HG03196 (cell line): ENCODE results near the gene GTPBP6.
"Not testable (repeated sequence)": the region's sequence is repeated elsewhere in the genome, so short reads cannot be mapped to it uniquely, and the experiment has no call there.

Experiments used
- ATAC-seq: cut with Tn5 transposase; IDR thresholded peaks from one replicate; pipeline ENCODE4 v1.9.1; 2021; ENCODE audit not compliant: unreplicated experiment

Gene GTPBP6

DNA sequence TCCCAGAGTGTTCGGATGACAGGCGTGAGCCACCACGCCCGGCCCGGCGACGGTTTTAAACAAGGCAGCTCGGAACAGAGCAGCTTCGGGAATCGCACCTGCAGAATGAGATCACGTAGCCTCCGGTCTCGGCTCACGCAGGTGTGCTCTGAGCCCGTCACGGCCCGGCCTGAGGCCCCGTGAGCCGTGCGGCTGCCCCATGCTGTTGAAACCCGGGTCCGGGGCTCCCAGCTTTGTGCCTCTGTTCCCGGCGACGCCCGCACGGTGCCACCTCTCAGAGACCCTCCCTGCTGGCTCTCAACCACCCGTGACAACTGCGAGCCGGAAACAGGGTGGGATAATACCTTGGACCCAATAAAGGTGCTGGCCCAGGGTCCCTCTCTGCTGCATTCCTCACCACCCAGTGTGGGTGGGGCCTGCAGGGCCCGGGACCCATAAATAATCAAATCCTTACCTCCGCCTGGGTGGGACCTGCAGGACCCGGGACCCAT is 50.8 kb downstream of the GTPBP6 start:
- no peak for ATAC-seq

DNA sequence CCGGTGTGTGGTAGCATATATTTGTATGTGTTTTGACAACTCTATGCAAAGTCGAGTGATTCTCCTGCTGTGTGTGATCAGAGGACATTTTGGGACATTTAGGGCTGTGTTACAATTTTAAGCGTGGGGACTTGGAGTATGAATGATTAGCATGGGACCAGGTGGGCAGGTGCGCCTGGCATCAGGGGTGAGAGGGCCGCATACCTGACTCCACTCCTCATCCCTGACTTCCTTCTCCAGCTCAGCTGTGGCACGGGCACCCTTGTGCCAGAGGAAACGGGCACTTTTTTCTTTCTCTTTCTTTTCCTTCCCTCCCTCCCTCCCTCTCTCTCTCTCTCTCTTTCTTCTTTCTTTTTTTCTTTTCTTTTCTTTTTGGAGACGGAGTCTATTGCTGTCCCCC is 53.1 kb downstream of the GTPBP6 start:
- ATAC-seq = no peak

DNA sequence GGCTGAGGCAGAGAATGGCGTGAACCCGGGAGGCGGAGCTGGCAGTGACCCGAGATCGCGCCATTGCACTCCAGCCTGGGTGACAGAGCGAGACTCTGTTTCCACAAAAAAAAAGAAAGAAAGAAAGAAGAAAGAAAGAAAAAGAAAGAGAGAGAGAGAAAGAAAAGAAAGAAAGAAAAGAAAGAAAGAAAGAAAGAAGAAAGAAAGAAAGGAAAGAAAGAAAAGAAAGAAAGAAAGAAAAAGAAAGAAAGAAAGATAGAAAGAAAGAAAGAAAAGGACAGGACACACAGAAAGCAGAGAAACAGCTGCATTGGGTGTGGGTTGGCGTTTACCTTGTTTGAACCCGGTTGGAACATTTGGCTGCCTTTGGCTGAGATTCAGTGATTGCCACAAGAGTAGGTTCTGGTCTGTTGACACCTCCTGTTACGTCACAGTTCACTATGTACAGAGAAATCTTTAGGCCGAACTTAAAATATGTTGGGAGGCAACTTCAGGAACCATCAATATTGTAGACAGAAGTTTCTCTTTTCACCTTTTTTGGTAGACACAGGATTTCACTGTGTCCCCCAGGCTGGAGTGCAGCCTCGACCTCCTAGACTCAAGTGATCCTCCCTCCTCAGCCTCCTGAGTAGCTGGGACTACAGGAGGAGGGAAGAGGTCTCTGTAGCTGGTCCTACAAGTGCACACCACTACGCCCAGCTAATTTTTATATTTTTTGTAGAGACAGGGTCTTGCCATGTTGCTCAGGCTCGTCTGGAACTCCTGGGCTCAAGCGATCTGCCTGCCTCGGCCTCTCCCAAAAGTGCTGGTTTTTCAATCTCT is 53.8 kb downstream of the GTPBP6 start:
- ATAC-seq = no peak

DNA sequence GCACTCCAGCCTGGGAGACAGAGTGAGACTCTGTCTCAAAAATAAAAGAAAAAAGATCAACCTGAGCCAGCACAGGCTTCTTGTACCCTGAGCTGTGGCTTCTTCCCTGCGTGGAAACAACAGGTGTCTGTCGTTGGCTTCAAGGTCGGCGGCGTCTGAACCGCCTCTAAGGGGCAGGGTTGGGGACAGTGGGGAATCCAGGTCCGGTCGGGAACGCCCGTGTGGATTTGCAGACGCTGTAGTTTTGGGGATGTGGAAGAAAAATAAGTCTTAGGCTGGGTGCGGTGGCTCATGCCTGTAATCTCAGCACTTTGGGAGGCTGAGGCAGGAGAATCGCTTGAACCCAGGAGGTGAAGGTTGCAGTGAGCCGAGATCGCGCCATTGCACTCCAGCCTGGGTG is 54.6 kb downstream of the GTPBP6 start:
- not testable (repeated sequence) for ATAC-seq

DNA sequence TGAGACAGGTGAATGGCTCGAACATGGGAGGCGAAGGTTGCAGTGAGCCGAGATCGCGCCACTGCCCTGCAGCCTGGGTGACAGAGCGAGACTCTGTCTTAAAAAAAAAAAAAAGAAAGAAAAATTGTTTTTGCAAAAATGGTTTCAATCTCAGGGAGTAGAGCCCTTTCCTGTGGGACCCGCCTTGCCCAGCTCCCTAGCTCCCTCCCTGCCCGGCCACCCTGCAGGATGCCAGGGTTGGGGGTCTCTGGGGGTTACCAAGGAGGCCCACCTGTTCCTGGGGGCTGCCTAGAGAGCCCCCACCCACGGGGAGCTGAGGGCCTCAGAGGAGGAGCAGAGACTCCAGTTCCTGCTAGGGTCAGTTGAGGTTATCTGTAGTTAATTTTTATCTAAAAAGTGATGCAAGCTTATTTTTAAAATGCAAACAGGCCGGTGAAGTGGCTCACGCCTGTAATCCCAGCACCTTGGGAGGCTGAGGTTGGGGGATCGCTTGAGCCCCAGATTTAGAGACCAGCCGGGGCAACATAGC is 56.2 kb downstream of the GTPBP6 start:
- ATAC-seq = peak; percentile 71

DNA sequence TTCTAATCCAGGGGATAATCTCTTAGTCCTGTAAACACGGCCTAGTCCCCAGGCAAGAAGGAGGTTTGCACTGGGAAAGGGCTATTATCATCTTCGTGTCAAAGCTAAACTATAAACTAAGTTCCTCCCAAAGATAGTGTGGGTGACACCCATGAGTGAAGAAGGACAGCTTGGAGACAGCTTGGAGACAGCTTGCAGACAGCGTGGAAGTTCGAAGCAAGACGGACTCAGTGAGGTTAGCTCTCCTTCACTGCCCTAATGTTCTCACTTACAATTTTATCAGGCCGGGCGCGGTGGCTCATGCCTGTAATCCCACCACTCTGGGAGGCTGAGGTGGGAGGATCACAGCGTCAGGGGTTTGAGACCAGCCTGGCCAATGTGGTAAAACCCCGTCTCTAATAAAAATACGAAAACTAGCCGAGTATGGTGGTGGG is 56.7 kb downstream of the GTPBP6 start:
- no peak for ATAC-seq

DNA sequence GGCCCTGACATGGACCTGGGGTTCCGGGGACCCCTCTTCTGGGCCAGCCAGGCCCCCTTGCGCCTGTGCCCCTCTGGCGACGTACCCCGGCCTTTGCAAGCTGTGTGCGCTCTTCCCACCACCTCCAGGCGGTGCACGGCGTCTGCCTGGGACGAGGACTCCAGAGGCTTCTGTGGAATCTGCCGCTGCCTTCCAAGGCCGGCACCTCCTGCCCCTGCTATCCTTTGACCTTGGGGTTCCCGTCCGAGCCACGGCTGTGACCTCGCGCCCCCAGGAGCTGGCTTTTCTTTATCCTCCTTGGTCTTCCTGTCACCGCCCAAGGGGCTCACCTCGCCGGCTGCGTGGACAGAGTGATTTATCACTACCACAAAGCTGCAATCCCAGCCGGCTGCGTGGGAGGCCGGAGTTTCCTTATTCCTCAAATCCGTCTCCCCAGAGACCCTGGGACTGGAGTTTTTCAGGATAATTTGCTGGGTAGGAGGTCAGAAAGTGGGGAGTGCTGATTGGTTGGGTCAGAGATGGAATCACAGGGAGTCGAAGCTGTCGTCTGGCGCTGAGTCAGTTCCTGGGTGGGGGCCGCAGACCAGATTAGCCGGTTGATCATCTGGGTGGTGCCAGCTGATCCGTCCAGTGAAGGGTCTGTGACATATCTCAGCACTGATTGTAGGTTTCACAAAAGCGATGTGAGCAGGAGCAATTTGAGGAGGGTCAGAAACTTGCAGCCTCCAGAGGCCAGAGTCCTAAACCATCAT is 57.3 kb downstream of the GTPBP6 start:
- ATAC-seq = no peak

DNA sequence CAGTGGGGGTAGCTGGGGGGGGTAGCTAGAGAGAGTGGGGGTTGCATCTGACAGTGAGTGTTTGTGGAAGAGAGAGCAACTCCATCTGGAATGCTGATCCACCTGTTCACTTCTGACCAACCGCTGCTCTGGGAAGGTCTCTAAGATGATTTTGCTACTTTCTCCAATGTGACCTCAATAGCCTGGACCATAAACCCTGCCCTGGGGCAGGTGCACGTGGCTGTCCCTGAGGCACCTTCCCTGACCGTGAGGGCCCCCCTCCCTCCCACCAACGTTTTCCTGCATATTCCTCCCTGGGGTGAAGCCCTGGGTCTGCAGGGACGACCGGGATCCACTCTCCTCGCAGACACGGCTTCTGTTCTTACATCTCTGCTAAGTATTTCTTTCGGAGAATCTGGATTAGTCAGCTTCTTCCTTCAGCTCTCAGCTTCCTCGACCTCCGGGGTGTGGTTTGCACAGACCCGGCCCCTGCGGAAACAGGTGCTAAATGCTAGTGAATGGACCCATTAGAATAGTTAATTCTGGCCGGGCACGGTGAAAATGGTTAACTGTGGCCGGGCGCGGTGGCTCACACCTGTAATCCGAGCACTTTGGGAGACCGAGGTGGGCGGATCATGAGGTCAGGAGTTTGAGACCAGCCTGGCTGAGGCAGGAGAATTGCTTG is 58.8 kb downstream of the GTPBP6 start:
- no peak for ATAC-seq

DNA sequence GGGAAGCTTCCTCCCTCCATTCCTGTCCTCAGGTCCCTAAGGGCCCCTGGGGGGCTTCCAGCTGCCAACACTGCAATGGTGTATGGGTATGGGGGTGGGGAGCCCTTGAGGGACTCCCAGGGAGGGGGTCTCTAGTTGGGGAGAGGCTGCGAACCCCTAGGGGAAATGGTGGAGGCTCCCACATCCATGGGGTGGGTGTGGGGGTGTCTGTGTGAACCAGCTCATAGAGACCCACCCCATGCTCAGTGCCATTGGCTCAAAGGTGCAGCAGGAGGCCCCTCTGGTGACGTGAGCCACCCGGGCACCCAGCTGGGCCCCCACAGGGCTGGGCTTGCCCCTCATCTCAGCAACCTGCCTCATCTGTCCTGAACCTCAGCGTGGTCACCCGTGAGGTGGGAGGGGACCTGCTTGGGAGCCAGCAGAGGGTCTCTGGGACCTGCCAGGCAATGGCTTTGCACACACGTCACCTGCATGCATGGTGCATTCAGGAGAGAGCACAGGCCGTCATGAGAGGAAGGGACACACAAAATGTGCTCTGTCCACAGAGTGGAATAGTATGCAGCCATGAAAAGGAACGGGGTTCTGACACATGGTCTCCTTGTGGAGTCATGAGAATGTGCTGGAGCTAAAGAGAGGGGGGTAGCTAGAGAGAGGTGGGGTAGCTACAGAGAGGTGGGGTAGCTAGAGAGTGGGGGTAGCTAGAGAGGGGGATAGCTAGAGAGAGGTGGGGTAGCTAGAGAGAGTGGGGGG is 60.1 kb downstream of the GTPBP6 start:
- ATAC-seq = no peak

DNA sequence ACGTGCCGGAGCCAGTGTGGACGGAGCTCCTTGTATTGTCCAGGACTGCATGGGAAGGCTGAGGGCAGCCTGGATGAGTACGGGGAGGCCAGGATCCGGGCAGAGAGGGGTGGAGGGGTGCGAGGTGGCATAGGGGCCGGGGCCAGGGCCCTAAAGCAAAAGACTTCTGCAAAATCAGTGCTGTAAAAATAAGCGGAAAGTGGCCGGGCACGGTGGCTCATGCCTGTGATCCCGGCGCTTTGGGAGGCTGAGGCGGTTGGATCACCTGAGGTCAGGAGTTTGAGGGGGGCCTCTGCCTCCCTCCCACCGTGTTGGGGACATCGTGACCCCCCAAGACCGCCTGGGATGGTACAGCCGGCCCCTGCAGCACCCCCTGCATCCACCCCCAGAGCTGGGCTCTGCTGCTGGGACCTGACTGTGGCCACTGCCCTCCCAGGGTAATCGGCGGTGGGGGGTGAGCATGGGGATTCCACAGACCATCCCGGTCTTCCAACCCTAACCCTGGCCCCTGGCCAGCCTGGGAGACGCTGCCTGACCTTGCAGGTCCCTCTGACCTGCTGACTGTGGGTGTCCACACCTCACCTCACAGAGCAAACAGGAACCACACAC is 60.8 kb downstream of the GTPBP6 start:
- ATAC-seq = no peak

DNA sequence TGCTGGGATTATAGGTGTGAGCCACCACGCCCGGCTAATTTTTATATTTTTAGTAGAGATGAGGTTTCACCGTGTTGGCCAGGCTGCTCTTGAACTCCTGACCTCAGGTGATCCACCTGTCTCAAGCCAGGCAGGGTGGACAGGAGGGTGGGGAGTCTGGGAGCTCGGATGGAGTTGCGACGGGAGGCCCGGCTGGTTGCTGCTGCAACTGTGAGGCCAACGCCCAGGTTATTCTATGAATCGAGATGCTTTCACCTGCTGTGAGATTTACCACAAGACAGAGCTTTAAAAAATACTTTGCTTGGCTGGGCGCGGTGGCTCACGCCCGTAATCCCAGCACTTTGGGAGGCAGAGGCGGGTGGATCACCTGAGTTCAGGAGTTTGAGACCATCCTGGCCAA is 61.5 kb downstream of the GTPBP6 start:
- ATAC-seq = not testable (repeated sequence)

DNA sequence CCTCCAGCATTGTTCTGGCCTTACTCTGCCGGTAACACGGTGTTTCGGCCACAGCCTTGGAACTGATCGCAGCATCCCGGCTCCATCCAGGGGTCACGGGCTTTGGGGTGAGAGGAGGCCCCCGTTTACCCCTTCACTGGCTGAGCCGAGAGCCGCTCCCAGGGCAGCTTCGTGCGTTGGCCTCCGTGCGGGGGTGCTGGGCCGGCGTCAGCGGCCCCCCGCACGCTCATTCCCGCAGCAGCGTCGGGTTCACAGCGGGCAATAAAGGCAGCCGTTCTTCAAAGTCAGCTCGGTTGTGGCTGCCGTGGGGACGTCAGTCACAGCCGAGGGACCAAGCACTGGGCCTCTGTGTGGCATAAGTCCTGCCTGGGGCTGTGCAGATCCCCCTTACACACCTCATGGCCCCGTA is 62.7 kb downstream of the GTPBP6 start:
- ATAC-seq = no peak
